Stimulated activated CD8-positive, alpha-beta memory T cell treated with anti-CD3 and anti-CD28 coated beads, Interleukin-12 subunit alpha, Interleukin-12 subunit beta, amount 100 ng/mL, for 24 hours (primary cell): Measurements from ENCODE around the gene PLXND1.
"Not testable (repeated sequence)": the region's sequence is repeated elsewhere in the genome, so short reads cannot be mapped to it uniquely, and the experiment has no call there.

Experiments used
- DNase-seq: peaks from one replicate; pipeline ENCODE4 v3.0.0-alpha.2; 2020; ENCODE audit errors: extremely low read depth

PLXND1 gene

GRCh38 chr3:129606636-129607390 lies at the start of gene PLXND1:
Gene PLXND1, minus strand, starts transcription at chr3:129606676. Its CDS starts 37 bp downstream, at chr3:129606639.
- DNase-seq, result no peak

GRCh38 chr3:129655291-129655700 lies 48.8 kb upstream of the PLXND1 start:
- DNase-seq, result no peak

- no peak for DNase-seq
Observed at GRCh38 chr3:129654131-129654530, 47.7 kb upstream of the PLXND1 start.

GRCh38 chr3:129653019-129653418 lies 46.5 kb upstream of the PLXND1 start:
- no peak for DNase-seq

- no peak for DNase-seq
Observed at GRCh38 chr3:129651435-129652202, 45.1 kb upstream of the PLXND1 start.

GRCh38 chr3:129650256-129650872 lies 43.9 kb upstream of the PLXND1 start:
- no peak for DNase-seq

GRCh38 chr3:129648391-129648790 lies 41.9 kb upstream of the PLXND1 start:
- no peak for DNase-seq

- no peak for DNase-seq
Observed at GRCh38 chr3:129645286-129645685, 38.8 kb upstream of the PLXND1 start.

GRCh38 chr3:129644836-129645235 lies 38.4 kb upstream of the PLXND1 start:
- DNase-seq, result no peak

GRCh38 chr3:129641567-129642260 lies 35.2 kb upstream of the PLXND1 start:
- not testable (repeated sequence) for DNase-seq

GRCh38 chr3:129640985-129641384 lies 34.5 kb upstream of the PLXND1 start:
- not testable (repeated sequence) for DNase-seq

GRCh38 chr3:129638481-129638880 lies 32.0 kb upstream of the PLXND1 start:
- no peak for DNase-seq

- no peak for DNase-seq
Observed at GRCh38 chr3:129636082-129636481, 29.6 kb upstream of the PLXND1 start.

- DNase-seq, result no peak
Observed at GRCh38 chr3:129635656-129636055, 29.2 kb upstream of the PLXND1 start.

GRCh38 chr3:129633751-129634481 lies 27.4 kb upstream of the PLXND1 start:
- no peak for DNase-seq

- DNase-seq, result no peak
Observed at GRCh38 chr3:129632977-129633376, 26.5 kb upstream of the PLXND1 start.

- DNase-seq, result no peak
Observed at GRCh38 chr3:129632556-129632955, 26.1 kb upstream of the PLXND1 start.

- no peak for DNase-seq
Observed at GRCh38 chr3:129632056-129632455, 25.6 kb upstream of the PLXND1 start.

- DNase-seq, result no peak
Observed at GRCh38 chr3:129629011-129629410, 22.5 kb upstream of the PLXND1 start.

GRCh38 chr3:129628169-129628522 lies 21.7 kb upstream of the PLXND1 start:
- DNase-seq, result no peak
